Breast epithelium (tissue), 4 donors: ENCODE measurements around the gene XIRP2. TPM values are rescaled to one million over a fixed set of nuclear protein-coding genes. Genes with fewer than 3 reads are reported as not detected.

Source experiments
- DNase-seq, 2 donors: peaks; one replicate each; pipeline ENCODE4 v3.0.0-alpha.2; 2019; ENCODE audit warnings: low spot score in 2 of 2
- H3K27ac ChIP-seq, 2 donors: fragments of 200-600 bp; sonication (generic) in 1 of 2; one replicate each; pipeline ENCODE4 v1.5.1; 2016 to 2019; ENCODE audit warnings: mild to moderate bottlenecking in 1 of 2
- H3K27me3 ChIP-seq, 2 donors: fragments of 200-600 bp; sonication (generic) in 1 of 2; one replicate each; pipeline versions ENCODE4 v1.5.1 to v1.6.0; 2017 to 2019; ENCODE audit warnings: control low read depth in 1 of 2, mild to moderate bottlenecking in 1 of 2
- H3K36me3 ChIP-seq: fragments of 200-600 bp; one replicate; pipeline ENCODE4 v1.5.1; 2019
- H3K4me1 ChIP-seq, 2 donors: fragments of 200-600 bp; sonication (generic); one replicate each; pipeline ENCODE4 v1.5.1; 2016 to 2019; ENCODE audit warnings: control low read depth in 1 of 2
- H3K4me3 ChIP-seq, 3 donors: fragments of 200-600 bp; sonication (generic); 1 replicate in 2 of 3; 2 replicates in 1 of 3; pipeline ENCODE4 v1.5.1; 2016 to 2019; ENCODE audit warnings: mild to moderate bottlenecking in 3 of 3, moderate library complexity in 2 of 3
- H3K9me3 ChIP-seq, 2 donors: fragments of 200-600 bp; sonication (generic) in 1 of 2; one replicate each; pipeline ENCODE4 v1.5.1; 2016 to 2019; ENCODE audit warnings: control low read depth in 1 of 2
- CTCF ChIP-seq, 3 donors: fragments of 450-650 bp; IDR thresholded peaks; one replicate each; pipeline ENCODE4 v1.5.1; 2016 to 2017; ENCODE audit warnings: antibody characterized with exemption in 3 of 3, mild to moderate bottlenecking in 3 of 3, moderate library complexity in 3 of 3
- POLR2A ChIP-seq: fragments of 450-650 bp; IDR thresholded peaks from one replicate; pipeline ENCODE4 v1.6.1; 2016; ENCODE audit warnings: antibody characterized with exemption, mild to moderate bottlenecking, moderate library complexity
- POLR2AphosphoS5 ChIP-seq, 3 donors: sonication (generic); formaldehyde crosslinking; IDR thresholded peaks; one replicate each; pipeline ENCODE4 v1.6.1; 2017; ENCODE audit warnings: antibody characterized with exemption in 3 of 3
- intact Hi-C: fragments of 100-400 bp; cut with DNase I; formaldehyde crosslinking; loops from one replicate; pipeline ENCODE4 v1.15.1; 2023; ENCODE audit warnings: low total_unique reads
- total RNA-seq, 3 donors: library from RNA; depleted of rRNA; stranded (reverse); fragments of >200 nt; gene quantifications; one replicate each; pipeline ENCODE4 v1.1.0, GENCODE V29; 2016

Gene XIRP2
- total RNA-seq, 3 donors from 2014 or later = not detected

GRCh38 chr2:166900700-166901099 lies 12.4 kb downstream of the XIRP2 start:
- no peaks in the 10 kb centered on the region for H3K27me3 ChIP-seq
- no peak for DNase-seq
- TF ChIP-seq POLR2A (no peak), POLR2AphosphoS5 (IDR thresholded peaks at IDR 0.05) (no peak), CTCF (IDR thresholded peaks at IDR 0.05) (no peak)
- intact Hi-C loops = no loop called here
- no peaks in the 10 kb centered on the region for H3K36me3 ChIP-seq
- H3K4me3 ChIP-seq = no peak overlapping the region
- H3K9me3 ChIP-seq = no peaks in the 10 kb centered on the region
- H3K27ac ChIP-seq = no peak overlapping the region
- no peaks in the 10 kb centered on the region for H3K4me1 ChIP-seq

- no peak for DNase-seq
- Histone ChIP-seq H3K27me3 (no peaks in the 10 kb centered on the region), H3K36me3 (no peaks in the 10 kb centered on the region), H3K27ac (no peak overlapping the region), H3K4me1 (no peaks in the 10 kb centered on the region), H3K9me3 (no peaks in the 10 kb centered on the region), H3K4me3 (no peak overlapping the region)
- intact Hi-C loops = no loop called here
- TF ChIP-seq CTCF (IDR thresholded peaks at IDR 0.05) (no peak), POLR2AphosphoS5 (IDR thresholded peaks at IDR 0.05) (no peak), POLR2A (no peak)
Measured at GRCh38 chr2:166901336-166901735, 13.1 kb downstream of the XIRP2 start.

GRCh38 chr2:166916987-166917386 lies 28.7 kb downstream of the XIRP2 start:
- DNase-seq = no peak
- intact Hi-C loops = no loop called here
- no peak overlapping the region for H3K27ac ChIP-seq
- no peak overlapping the region for H3K4me3 ChIP-seq
- no peaks in the 10 kb centered on the region for H3K27me3 ChIP-seq
- TF ChIP-seq POLR2A (no peak), CTCF (IDR thresholded peaks at IDR 0.05) (no peak), POLR2AphosphoS5 (IDR thresholded peaks at IDR 0.05) (no peak)
- no peaks in the 10 kb centered on the region for H3K9me3 ChIP-seq
- no peaks in the 10 kb centered on the region for H3K4me1 ChIP-seq
- H3K36me3 ChIP-seq = no peaks in the 10 kb centered on the region

- TF ChIP-seq POLR2AphosphoS5 (IDR thresholded peaks at IDR 0.05) (no peak), POLR2A (no peak), CTCF (IDR thresholded peaks at IDR 0.05) (no peak)
- intact Hi-C loops = no loop called here
- no peaks in the 10 kb centered on the region for H3K36me3 ChIP-seq
- no peak overlapping the region for H3K4me3 ChIP-seq
- H3K9me3 ChIP-seq = no peaks in the 10 kb centered on the region
- H3K27ac ChIP-seq = no peak overlapping the region
- no peaks in the 10 kb centered on the region for H3K4me1 ChIP-seq
- no peaks in the 10 kb centered on the region for H3K27me3 ChIP-seq
- no peak for DNase-seq
Measured at GRCh38 chr2:166917415-166917814, 29.1 kb downstream of the XIRP2 start.

- H3K27me3 ChIP-seq = no peaks in the 10 kb centered on the region
- no peak overlapping the region for H3K4me3 ChIP-seq
- DNase-seq = no peak
- no peaks in the 10 kb centered on the region for H3K9me3 ChIP-seq
- intact Hi-C loops = no loop called here
- H3K4me1 ChIP-seq = no peaks in the 10 kb centered on the region
- TF ChIP-seq CTCF (IDR thresholded peaks at IDR 0.05) (no peak), POLR2AphosphoS5 (IDR thresholded peaks at IDR 0.05) (no peak), POLR2A (no peak)
- H3K27ac ChIP-seq = no peak overlapping the region
- no peaks in the 10 kb centered on the region for H3K36me3 ChIP-seq
Measured at GRCh38 chr2:166921261-166921896, 33.1 kb downstream of the XIRP2 start.
